NCI-H2196 treated with DMSO at 0.1 percent for 48 hours (cell line): ENCODE measurements around the gene CEP112.

Source experiments
- DNase-seq: peaks from one replicate; lab custom pipeline; 2025; ENCODE audit not compliant: unreplicated experiment; lab: John Stamatoyannopoulos, UW

CEP112 gene

DNA sequence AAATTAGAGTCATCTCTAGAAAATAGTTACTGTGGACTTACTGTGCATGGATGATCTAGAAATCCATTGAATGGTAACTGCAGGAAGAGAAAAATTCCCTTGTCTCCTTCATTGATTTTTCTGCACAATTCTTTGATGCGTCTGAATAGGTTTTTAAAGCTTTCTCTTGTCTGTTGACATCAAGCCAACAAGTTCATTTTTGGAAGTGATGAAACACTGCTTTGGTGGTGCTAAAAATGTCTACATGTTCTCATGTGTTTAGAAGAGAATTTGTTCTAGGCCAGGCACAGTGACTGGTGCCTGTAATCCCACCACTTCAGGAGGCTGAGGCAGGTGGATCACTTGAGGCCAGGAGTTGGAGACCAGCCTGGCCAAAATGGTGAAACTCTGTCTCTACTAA lies 573.4 kb downstream of the CEP112 start:
- DNase-seq = no peak

DNA sequence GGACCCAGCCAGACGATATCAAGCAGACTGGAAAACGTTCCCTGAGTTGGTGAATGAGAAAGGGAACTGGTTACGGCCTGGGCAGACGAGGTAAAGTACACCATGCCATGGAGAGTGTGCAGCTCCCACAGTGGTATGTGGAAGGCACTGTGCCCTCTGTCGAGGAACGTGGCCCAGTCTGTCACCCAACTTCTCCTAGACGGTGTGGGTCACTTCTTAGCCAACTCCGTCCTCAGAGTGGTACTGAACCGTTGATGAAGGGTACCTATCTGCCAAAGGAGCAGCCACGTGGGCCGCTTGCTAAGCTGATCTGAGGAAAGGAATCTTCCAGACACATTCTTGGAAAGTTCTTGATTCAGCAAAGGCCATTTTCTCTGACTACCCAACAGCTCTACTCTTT lies 574.4 kb downstream of the CEP112 start:
- no peak for DNase-seq

DNA sequence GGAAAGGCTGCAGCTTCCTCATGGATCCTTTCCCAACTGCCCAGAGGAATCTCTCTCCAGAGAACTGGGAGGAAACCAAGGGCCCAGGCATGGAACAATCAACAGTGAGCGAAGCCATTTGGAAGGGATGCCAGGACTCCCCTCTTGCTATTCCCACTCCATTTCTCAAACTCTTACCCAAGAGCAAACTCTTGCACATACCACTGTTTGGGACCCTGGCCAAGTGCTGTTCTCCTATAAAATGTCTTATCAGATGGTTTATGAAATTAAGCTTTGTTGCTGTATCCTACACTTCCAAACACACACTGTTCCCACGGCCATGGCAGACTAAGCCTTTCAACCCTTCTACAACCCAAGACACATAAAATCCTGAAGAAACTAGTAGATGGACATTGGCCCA lies 582.2 kb downstream of the CEP112 start:
- no peak for DNase-seq

DNA sequence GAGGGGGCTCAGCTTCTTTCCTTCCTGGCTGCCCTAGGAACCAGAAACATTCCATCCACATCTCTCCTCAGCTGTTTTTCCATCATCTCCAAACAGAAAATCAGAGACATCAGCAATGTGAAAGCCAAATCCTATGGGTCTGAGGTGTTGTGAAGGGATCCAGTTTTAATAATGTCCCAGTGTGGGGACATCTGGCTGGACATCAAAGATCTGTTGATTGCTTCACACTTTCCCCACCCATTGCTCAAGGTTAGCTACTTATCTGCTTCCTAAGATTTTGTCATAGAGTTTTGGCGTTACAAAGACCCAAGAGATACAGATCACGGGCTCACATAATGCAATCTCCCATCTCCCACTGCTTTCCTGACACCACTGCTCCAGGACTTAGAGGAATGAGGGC lies 582.6 kb downstream of the CEP112 start:
- DNase-seq = no peak

GRCh38 chr17:65604070-65604469 lies 587.9 kb downstream of the CEP112 start:
- DNase-seq = no peak

DNA sequence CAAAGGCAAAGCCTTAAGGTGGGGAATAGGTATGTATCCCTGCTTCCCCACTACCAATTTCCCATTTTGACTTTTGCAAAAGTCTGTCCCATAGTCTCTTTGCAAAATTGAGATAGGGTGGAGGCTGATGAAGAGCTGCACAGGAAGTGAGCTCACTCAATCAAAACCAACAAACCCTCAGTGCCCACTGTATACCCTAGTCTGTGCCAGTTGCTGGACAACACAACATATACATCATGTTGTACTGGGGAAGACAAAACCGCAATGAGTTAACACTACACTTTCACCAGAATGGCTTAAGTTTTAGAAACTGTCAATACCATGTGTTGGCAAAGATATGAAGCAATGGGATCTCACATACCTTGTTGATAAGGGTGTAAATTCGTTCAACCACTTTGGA lies 590.1 kb downstream of the CEP112 start:
- no peak for DNase-seq

DNA sequence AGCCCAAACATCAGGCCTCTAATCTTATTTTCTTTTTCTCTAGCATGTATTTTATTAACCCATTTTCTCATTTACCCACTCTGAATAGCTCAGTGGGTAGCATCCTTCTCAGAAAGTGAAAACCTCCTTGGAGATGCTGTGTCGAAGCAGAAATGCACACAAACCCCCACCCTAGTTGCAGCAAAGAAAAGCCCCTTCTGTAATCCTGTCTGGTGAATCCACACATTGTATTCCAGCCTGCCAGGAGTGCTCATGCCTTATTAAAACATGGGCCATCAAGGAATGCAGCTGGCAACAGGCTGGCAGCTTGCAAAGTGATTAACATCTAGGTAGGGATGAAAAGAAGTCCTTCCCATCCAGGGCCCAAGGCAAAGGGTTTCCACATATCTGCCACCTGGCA lies 590.8 kb downstream of the CEP112 start:
- DNase-seq = no peak

- DNase-seq = no peak
These were observed 591.4 kb downstream of the CEP112 start for GRCh38 chr17:65600518-65600917.

DNA sequence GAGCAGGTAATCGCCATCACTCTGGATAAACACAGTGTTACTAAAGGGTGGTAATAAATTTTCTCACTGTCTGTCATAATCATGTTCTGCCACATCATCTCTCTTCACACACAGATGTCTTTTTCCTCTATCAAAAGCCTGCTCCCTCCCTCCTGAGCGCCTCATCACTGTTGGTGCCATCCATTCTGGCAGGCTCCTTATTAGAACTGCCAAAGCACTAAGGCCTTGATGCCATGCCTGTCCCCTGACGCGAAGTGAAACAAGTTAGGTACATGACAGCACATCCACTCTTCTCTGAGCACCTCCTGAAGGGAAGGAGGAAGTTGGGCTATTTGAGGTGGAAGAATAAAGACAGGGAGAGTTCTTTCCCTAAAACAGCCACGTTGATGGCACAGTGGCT lies 592.3 kb downstream of the CEP112 start:
- DNase-seq = no peak

DNA sequence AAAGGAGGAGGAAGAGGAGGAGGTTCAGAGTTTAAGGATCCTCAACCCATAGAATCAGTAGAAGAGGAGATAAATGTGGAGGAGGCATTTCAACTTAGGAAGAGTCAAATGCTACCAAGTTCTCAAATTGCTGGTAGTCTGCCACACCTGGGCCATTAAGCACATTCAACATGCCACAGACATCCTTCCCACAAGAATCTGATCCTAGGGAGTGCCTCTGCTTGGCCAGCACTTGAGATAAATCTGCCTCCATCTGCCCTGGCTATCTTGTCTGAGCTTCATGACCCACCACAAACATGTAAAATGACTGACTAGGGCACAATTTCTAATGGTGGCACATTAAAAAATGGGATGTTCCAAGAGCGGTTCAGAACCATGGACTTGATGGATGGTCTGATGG lies 593.2 kb downstream of the CEP112 start:
- no peak for DNase-seq

DNA sequence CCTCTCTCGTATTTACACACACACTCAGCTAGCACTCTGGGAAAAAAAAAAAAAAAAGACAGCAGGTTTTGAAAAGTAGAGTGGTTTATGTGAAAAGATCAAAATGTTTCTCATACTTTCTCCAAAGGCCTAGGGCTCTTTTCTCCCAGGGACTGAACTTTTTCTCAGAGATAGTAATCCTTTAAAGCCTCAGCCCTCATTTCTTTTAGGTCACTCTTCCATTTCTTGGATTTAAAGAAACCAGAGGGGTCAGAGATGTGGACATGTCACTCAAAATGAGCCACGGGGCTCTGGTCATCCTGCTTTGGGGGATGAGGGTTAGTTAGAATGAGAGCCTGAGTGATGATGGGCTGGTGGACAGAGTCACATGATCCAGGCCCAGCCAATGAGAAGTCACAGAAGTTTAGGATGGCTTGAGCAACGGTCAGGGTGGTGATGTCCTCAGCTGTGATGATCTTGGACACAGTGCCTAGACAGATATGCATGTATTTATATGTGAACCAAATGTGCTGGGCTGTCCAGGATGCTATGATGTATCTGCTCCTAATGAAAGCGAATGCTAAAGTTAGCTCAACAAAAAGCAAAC lies 596.8 kb downstream of the CEP112 start:
- no peak for DNase-seq

DNA sequence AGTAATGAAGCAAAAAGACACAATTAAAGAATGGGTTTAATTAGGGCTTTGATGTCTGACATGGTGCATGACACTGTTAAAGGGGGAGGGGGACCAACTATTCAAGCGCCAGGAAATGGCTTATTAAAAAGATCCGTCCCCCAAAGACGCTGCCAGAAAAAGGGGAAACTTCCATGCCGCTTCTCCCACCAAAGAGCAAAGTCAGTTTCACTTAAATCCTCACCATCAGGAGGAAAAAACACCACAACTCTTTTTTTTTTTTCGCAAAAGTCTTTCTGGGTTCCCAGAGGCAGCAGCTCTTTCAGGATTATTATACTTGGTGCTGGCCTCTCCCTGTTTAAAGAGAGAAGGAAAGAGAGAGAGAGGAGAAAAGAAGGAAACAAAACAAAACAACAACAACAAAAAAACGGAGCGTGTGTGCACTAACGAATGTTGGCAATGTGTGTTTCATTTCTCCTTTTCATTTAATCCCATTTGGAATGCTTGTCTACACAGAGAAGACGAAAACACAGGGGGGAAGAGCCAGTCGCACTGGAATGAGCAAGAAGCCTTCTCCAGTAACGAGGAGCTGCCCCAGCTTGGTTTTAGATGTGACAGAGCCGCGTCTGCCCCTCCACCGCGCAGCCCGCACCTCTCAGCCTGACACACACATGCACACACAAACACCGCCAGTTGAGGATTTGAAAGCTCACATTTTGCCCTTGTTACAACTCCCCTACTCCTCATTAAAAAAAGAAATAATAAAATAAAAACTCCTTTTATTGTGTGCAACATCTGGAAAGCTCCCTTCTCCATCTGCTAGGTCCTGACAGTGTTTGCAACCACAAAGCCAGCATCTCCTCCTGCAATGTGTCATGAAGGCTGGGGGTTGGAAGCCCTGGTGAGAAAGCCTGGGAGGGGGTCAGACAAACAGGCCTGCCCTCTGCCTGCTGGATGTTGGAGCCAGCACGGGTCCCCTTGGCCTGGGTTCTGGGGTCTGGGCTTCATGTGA lies 597.8 kb downstream of the CEP112 start:
- DNase-seq = no peak

GRCh38 chr17:65593092-65593854 lies 598.7 kb downstream of the CEP112 start:
- DNase-seq = no peak

- no peak for DNase-seq
These were observed 599.6 kb downstream of the CEP112 start for GRCh38 chr17:65592125-65592965.

- no peak for DNase-seq
These were observed 602.6 kb downstream of the CEP112 start for GRCh38 chr17:65589321-65589720.

- peak; percentile 38 for DNase-seq
These were observed 603.6 kb downstream of the CEP112 start for GRCh38 chr17:65588181-65588808.

- no peak for DNase-seq
These were observed 604.3 kb downstream of the CEP112 start for GRCh38 chr17:65587534-65588180.

GRCh38 chr17:65586899-65587298 lies 605.0 kb downstream of the CEP112 start:
- no peak for DNase-seq
